Testis (tissue), 2 donors: ENCODE measurements around the gene DPP9.

ENCODE experiments used
- POLR2A ChIP-seq: fragments of 450-650 bp; IDR thresholded peaks from one replicate; pipeline ENCODE4 v1.6.1; 2017; ENCODE audit warnings: antibody characterized with exemption, mild to moderate bottlenecking, moderate library complexity
- TF ChIP-seq, protein P1 (sequence below), 3 experiments: fragments of 450-650 bp in 2 of 3; fragments of 200-600 bp in 1 of 3; sonication (generic) in 1 of 3; IDR thresholded peaks; one replicate each; pipeline ENCODE4 v1.5.1; 2016 to 2019; ENCODE audit warnings: antibody characterized with exemption in 3 of 3, mild to moderate bottlenecking in 2 of 3, moderate library complexity in 1 of 3

DNA sequence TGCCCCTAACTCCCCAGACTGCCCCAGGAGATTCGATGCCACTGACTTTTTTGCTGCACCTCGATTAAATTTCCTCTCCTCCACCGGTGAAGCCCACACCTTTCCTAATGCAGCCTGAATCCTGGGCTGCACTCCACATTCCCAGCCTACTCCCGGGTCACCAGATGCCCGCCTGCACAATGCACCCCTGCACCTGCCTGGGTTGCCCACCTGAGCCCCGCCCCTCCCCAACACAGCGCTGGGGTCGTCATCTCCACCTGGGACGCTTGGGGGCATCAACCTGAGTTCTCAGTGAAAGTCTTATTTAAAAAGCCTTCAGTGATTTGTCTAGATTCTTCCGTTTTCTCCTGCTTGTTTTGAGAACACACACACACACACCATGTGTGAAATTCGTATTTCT is 24.5 kb upstream of the DPP9 start:
- TF ChIP-seq, protein P1, sequence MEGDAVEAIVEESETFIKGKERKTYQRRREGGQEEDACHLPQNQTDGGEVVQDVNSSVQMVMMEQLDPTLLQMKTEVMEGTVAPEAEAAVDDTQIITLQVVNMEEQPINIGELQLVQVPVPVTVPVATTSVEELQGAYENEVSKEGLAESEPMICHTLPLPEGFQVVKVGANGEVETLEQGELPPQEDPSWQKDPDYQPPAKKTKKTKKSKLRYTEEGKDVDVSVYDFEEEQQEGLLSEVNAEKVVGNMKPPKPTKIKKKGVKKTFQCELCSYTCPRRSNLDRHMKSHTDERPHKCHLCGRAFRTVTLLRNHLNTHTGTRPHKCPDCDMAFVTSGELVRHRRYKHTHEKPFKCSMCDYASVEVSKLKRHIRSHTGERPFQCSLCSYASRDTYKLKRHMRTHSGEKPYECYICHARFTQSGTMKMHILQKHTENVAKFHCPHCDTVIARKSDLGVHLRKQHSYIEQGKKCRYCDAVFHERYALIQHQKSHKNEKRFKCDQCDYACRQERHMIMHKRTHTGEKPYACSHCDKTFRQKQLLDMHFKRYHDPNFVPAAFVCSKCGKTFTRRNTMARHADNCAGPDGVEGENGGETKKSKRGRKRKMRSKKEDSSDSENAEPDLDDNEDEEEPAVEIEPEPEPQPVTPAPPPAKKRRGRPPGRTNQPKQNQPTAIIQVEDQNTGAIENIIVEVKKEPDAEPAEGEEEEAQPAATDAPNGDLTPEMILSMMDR (IDR thresholded peaks at IDR 0.05) = no peak
- no peak for TF ChIP-seq POLR2A
